Measurements from ENCODE around the gene HAUS3. TPM values are rescaled to one million over a fixed set of nuclear protein-coding genes. Genes with fewer than 3 reads are reported as not detected.

The HAUS3 gene
- total and polyA plus RNA-seq, 2 of the 8 experiments (the other 6 are each of a cell fraction or from before 2014, with no cell fraction given): 3.2 to 14.8 TPM

- no peaks in the 10 kb centered on the region for H3K9me3 ChIP-seq (ENCODE audit: insufficient read depth in 2 of 2, low read depth in 1 of 2, low read length in 1 of 2)
- no peak overlapping the region for H3K4me3 ChIP-seq (ENCODE audit: extremely low read depth in 1 of 4, insufficient read depth in 2 of 4, low read depth in 3 of 4, low read length in 4 of 4)
- TF ChIP-seq USF2 (IDR thresholded peaks at IDR 0.05; ENCODE audit: low read length) (no peak), EGR1 (IDR thresholded peaks at IDR 0.05; ENCODE audit: borderline replicate concordance, low read depth, low read length) (no peak), EZH2 (IDR thresholded peaks at IDR 0.05; ENCODE audit: low read depth, low read length, severe bottlenecking) (no peak), RBBP5 (IDR thresholded peaks at IDR 0.05; ENCODE audit: borderline replicate concordance, low read depth, low read length) (no peak)
- H2BK12ac ChIP-seq (ENCODE audit: low read depth, low read length): 0 out of 2 replicates have a peak overlapping the region, but pooled peaks have one; percentile 39
- H3K4me2 ChIP-seq (ENCODE audit: insufficient read depth in 1 of 2, low read depth in 2 of 2, low read length in 2 of 2): no peak overlapping the region
- H3K4ac ChIP-seq (replicated peaks; ENCODE audit: insufficient read length, low read depth, low read length): no peak overlapping the region
- H3K27ac ChIP-seq (ENCODE audit: low read depth, low read length): no peak overlapping the region
- H2BK20ac ChIP-seq (ENCODE audit: low read length): no peak overlapping the region
- H2BK5ac ChIP-seq (ENCODE audit: low read depth, low read length): no peak overlapping the region
- FAIRE-seq (no peak), DNase-seq (ENCODE audit: low read depth in 1 of 2, low spot score in 2 of 2) (no peak)
- H3K79me1 ChIP-seq (ENCODE audit: low read depth, low read length): no peaks in the 10 kb centered on the region
- H3K18ac ChIP-seq (ENCODE audit: extremely low read depth, low read length): no peak overlapping the region
- H4K5ac ChIP-seq (ENCODE audit: insufficient read length, low read depth, low read length): no peak overlapping the region
- no peak overlapping the region for H2AFZ ChIP-seq (ENCODE audit: low read length)
- CTCF ChIA-PET (ENCODE audit: partially characterized antibody): interaction anchor here (1.1 to 1.5 kb wide), 2 partner anchors 15 to 194 kb away, joined by 3 to 4 read pairs; no protein-coding TSS in a partner anchor
- POLR2A ChIA-PET (ENCODE audit: partially characterized antibody): no interaction called here
- H4K91ac ChIP-seq (replicated peaks; ENCODE audit: insufficient read length, low read length): no peak overlapping the region
- no peak overlapping the region for H2BK120ac ChIP-seq (replicated peaks; ENCODE audit: low read depth, low read length)
- no peaks in the 10 kb centered on the region for H3K36me3 ChIP-seq (ENCODE audit: control insufficient read depth in 2 of 4, insufficient read depth in 4 of 4, low read length in 3 of 4)
- no peak overlapping the region for H4K8ac ChIP-seq (ENCODE audit: extremely low read depth, insufficient read depth, low read length)
- WGBS, 2 experiments (ENCODE audit: extremely low coverage in 1 of 2, insufficient coverage in 1 of 2, insufficient read length in 1 of 2, insufficient replicate concordance in 2 of 2, low coverage in 1 of 2, low lambda C conversion rate in 2 of 2, missing lambda C conversion rate in 1 of 2): 91% methylated on average over 8 of the region's 8 CpGs; no CpG with 5 or more reads in 1 of the 2 experiments
- no peaks in the 10 kb centered on the region for H3K27me3 ChIP-seq (replicated peaks in 1 of 4; ENCODE audit: control insufficient read depth in 3 of 4, extremely low read depth in 1 of 4, insufficient read depth in 3 of 4, low read length in 3 of 4)
- H3K79me2 ChIP-seq (ENCODE audit: control insufficient read depth in 1 of 2, insufficient read depth in 2 of 2, low read length in 2 of 2): no peaks in the 10 kb centered on the region
- no peaks in the 10 kb centered on the region for H4K20me1 ChIP-seq (replicated peaks in 1 of 2; ENCODE audit: control insufficient read depth in 1 of 2, insufficient read depth in 2 of 2, low read length in 2 of 2)
- no peak overlapping the region for H3K14ac ChIP-seq (ENCODE audit: insufficient read length)
- H3K56ac ChIP-seq (replicated peaks; ENCODE audit: insufficient read length, low read depth, low read length): no peak overlapping the region
- no peak overlapping the region for H2AK5ac ChIP-seq (ENCODE audit: low read depth, low read length)
- no peak overlapping the region for H3K9ac ChIP-seq (replicated peaks in 1 of 4; ENCODE audit: extremely low read depth in 1 of 4, low read depth in 3 of 4, low read length in 3 of 4)
- H2BK15ac ChIP-seq (ENCODE audit: low read length): no peak overlapping the region
- H3K4me1 ChIP-seq (replicated peaks in 1 of 4; ENCODE audit: control insufficient read depth in 3 of 4, insufficient read depth in 4 of 4, low read length in 3 of 4): peaks cover 0 to 15% (median 10%) of the 10 kb centered on the region in 4 experiments; a peak in 5 of 7 replicates
- H3K23ac ChIP-seq (ENCODE audit: insufficient read length): no peak overlapping the region
- H3K23me2 ChIP-seq (ENCODE audit: low read depth, low read length): peaks cover 7% of the 10 kb centered on the region; the same call in 1 of the 2 replicates
Measured at GRCh38 chr4:2266181-2266580, 24.3 kb upstream of the HAUS3 start.
